ENCODE data around the gene CLEC2D.
"Not testable (repeated sequence)": the region's sequence is repeated elsewhere in the genome, so short reads cannot be mapped to it uniquely, and the experiment has no call there.

CLEC2D gene

GRCh38 chr12:9701380-9702154, 32.1 kb downstream of the CLEC2D start:
- DNase-seq = no peak

DNA sequence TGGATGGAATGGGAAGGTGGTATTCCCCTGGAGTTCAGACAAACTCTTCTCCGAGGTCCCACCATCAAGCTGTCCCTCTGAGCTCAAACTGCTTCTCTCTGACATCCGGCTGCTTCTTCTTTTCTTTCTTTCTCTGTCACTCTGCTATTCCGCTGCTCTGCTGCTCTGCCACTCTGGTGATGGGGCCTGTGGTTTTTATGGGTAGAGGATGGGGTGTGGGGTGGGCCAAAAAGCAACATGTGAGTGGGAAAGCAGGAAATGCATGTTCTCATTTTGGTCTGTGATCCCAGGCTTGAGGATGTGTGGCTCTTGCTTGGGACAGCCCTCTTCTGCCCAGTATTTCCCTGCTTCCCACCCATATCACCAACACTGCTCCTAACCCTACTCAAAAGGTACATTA, 32.7 kb downstream of the CLEC2D start:
- DNase-seq = no peak

DNA sequence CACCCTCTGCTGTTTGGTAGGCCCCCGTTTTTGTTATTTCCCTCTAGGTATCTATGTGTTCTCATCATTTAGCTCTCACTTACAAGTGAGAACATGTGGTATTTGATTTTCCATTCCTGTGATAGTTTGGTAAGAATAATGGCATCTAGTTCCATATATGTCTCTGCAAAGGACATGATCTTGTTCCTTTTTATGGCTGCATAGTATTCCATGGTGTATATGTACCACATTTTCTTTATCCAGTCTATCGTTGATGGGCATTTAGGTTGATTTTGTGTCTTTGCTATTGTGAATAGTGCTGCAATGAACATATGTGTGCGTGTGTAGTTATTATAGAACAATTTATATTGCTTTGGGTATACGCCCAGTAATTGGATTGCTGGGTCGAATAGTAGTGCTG, 35.0 kb downstream of the CLEC2D start:
- not testable (repeated sequence) for DNase-seq

GRCh38 chr12:9706086-9706685, 36.7 kb downstream of the CLEC2D start:
- no peak for DNase-seq

DNA sequence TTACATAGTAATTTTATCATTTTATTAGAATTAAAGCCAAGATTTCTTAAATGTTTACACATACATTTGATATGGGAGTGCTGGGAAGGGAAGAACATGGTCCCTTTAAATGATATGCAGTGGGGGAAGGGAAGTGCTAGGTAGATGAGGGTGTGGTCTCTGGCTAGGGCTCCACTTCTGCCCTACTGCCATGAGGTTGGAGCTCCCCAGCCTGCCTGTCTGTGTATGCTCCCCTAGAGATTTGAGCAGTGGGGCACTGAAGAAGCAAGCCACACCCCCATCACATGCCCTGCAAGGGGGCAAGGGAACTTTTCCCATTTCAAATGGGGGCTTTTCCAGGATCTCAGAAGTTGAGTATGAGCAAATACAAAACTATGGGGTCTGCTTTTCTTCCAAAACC, 37.8 kb downstream of the CLEC2D start:
- no peak for DNase-seq

DNA sequence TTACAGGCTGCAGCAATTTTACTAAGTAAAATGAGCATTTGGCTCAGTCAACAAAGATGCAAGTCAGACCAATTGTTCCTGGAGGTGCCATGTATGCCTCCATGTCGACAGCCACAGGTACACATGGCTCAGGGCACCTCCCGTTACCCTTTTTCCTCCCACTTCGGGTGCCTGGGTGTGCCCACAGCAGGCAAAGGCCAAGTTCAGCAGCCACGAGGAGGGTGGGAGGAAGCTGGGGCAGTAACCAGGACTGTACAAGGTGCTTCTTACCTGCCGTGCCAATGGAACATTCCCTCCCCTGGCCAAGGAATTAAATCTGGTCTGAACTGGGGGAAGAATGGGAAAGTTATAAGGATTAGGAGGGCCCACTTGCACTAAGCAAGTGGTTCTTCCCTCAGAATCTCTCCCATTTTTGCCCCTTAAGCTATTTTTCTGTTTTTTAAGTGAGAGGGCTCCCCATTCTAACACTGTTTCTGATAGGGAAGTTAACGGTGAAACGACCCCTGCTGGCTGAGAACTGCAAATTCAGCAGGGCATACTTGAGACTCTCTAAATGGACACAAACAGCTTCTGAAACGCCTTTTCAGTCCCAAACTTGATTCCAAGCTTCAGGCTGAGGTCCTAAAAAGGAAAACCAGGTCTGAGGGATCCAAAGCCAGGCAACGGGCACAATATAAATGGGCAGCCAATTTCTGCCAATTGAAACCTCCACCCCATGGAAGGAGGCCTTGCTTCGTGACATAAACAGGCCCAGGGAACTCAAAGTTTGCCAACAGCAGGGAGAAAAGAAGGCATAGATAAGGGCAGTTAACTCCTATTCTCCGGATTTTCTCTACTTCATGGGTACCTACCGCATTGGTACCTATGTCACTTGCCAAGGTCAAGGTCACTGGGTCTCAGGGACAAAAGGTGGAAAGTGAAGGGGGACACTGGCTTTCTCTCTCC, 38.6 kb downstream of the CLEC2D start:
- no peak for DNase-seq

- DNase-seq = no peak
Observed at GRCh38 chr12:9708853-9709252, 39.3 kb downstream of the CLEC2D start.

DNA sequence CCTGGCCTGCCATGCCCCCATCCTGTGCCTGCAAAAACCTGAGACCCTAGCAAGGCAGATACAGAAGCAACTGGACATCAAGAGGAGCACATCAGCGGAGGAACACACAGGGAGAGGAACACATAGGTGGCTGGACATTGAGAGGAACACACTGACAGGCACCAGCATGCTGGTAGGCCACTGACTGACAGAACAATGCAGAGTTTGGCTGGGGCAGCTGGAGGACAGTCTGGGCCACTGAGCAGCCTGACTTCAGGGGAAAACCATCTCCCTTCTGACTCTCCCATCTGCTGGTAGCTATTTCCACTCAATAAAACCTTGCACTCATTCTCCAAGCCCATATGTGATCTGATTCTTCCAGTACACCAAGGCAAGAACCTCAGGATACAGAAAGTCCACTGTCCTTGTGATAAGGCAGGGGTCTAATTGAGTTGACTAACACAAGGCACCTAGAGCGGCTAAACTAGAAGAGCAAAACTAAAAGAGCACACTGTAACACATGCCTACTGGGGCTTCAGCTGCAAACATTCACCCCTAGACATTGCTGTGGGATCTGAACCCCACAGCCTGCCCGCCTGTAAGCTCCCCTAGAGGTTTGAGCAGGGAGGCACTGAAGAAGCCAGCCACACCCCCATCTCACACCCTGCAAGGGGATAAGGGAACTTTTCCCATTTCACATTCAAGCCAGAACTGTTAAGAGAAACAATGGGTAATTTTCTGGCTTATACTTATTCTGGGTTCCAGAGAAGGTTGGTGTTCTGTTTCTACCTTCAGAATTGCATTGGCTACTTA, 41.3 kb downstream of the CLEC2D start:
- no peak for DNase-seq

DNA sequence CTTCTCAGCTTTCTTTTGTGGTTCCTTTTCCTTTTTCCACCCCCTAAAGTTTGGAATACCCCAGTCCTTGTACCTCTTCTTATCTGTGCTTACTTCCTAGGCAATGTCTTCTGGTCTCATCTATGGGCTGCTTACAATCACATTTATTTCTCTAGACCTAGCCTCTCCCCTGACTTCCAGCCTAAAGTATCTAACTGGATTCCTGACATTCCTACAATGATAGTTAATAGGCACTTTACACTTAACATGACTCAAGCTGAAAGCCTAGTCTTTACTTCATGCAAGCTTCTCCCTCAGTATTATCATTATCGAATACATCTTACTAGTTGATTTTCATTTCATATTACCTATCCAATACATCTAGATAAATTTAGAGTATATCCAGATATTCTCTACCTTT, 42.2 kb downstream of the CLEC2D start:
- no peak for DNase-seq

DNA sequence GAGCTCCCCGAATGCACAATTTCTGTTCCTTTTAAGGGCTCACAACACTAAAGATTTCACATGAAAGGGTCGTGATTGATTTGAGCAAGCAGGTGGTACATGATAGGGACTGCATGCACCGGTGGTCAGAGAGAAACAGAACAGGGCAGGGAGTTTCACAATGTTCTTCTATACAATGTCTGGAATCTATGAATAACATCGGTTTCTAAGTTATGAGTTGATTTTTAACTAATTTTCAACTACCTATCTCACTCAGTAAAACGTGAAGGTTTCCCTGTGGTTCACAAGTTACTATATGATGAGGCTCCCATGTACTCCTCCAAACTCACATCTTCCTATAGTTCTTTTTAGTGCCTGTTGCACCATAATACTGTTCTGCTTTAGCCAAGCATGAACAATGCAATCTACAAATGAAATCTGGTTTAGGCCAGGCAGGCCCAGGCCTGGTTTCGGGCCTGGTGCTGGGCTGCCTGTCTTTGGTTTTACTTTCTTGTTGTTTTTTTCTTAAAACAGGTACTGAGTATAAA, 43.6 kb downstream of the CLEC2D start:
- not testable (repeated sequence) for DNase-seq

DNA sequence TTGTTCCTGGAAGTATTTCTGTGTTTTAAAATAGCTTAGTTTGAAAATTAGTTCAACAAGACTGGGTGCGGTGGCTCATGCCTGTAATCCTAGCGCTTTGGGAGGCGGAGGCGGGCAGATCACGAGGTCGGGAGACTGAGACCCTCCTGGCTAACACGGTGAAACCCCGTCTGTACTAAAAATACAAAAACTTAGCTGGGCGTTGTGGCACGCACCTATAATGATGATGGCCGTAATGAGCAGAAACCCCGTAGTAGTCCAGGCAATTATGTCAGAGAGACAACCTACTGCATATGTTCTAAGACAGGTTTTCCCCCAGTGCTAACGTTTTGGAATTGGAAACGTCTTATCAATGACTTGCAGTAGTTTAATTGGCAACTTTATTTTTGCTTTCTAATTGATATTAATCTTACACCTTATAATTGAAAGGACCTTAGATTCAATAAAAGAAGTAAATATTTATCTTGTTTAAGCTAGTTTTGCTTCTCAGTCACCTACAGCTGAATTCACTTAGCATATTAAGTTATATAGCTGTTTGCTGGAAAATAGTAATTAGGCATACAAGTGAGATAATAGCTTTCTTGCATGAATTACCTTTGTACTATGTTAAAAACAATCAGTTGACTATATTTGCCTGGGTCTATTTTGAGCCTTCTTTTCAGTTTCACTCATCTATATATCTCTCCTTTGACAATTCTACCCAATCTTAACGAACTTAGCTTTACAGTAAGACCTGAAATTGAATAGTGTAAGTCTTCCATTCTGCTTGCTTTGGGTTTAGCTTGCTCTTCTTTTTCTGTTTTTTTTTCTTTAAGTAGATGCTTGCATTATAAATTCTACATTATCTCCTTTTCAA, 47.8 kb downstream of the CLEC2D start:
- DNase-seq = no peak

GRCh38 chr12:9718968-9719367, 49.5 kb downstream of the CLEC2D start:
- DNase-seq = no peak

DNA sequence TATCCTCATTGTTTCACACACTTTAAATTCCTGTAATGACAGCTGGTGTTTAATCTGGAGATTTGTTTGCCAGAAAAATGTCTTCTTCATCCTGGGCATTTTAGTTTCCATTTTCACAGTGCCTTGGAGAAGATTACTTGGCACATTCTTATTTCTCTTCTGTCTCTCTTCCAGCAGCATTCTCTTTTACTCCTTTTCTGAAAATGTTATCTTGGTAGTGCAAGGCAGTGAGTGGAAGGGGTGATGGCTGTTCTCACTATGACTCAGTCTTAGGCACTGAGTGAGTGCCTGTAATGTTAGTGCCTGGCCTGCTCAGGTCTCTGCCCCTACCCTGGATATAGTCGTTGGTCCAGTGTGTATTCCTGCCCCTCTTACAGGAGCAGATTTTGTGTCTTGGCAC, 50.3 kb downstream of the CLEC2D start:
- no peak for DNase-seq

- no peak for DNase-seq
Observed at GRCh38 chr12:9721394-9722092, 52.0 kb downstream of the CLEC2D start.

DNA sequence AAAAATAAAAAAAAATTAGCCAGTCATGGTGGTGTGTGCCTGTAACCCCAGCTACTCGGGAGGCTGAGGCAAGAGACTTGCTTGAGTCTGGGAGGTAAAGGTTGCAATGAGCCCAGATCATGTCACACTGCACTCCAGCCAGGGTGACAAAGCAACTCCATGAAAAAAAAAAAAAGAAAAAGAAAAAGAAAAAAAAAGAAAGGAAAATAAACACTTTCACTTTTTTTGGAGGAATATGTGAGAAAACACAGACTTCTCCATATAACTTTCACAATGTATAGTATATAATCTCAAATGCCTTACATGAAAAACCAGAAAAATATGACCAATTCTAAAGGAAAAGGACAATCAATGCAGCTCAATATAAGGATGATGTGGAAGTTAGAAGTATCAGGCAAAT, 54.5 kb downstream of the CLEC2D start:
- no peak for DNase-seq

- no peak for DNase-seq
Observed at GRCh38 chr12:9725213-9725870, 55.8 kb downstream of the CLEC2D start.

- DNase-seq = no peak
Observed at GRCh38 chr12:9727813-9728212, 58.3 kb downstream of the CLEC2D start.

GRCh38 chr12:9729082-9729481, 59.6 kb downstream of the CLEC2D start:
- no peak for DNase-seq

GRCh38 chr12:9730011-9730410, 60.5 kb downstream of the CLEC2D start:
- no peak for DNase-seq

DNA sequence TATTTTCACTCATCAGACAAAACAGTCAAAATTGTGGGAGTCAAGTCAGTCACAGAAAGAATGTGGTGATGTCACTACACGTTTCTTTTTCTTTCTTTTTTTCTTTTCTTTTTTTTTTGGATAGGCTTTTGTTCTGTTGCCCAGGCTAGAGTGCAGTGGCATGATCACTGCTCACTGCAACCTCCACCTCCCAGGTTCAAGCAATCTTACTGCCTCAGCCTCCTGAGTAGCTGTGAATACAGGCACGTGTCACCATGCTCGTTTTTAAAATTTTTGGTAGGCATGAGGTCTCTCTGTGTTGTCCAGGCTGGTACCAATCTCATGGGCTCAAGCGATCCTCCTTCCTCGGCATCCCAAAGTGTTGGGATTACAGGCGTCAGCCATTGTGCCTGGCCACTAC, 61.1 kb downstream of the CLEC2D start:
- DNase-seq = no peak
